ENCODE data around the gene C1GALT1C1L.
"Not testable (repeated sequence)": the region's sequence is repeated elsewhere in the genome, so short reads cannot be mapped to it uniquely, and the experiment has no call there.

DNA sequence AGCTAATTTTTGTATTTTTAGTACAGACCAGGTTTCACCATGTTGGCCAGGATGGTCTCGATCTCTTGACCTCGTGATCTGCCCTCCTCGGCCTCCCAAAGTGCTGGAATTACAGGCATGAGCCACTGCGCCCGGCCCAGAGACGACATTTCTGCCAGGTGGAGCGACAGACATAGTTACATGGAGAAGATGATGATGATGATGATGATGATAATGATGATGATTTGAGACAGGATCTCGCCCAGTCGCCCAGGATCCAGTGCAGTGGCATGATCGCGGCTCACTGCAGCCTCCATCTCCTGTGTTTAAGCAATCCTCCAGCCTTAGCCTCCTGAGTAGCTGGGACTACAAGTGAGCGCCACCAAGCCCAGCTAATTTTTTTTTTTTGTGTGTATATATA is 40.1 kb downstream of the C1GALT1C1L start:
- not testable (repeated sequence) for TF ChIP-seq EP300, POLR2AphosphoS5, POLR2A (IDR thresholded peaks at IDR 0.05)
- TF ChIP-seq, protein P1, sequence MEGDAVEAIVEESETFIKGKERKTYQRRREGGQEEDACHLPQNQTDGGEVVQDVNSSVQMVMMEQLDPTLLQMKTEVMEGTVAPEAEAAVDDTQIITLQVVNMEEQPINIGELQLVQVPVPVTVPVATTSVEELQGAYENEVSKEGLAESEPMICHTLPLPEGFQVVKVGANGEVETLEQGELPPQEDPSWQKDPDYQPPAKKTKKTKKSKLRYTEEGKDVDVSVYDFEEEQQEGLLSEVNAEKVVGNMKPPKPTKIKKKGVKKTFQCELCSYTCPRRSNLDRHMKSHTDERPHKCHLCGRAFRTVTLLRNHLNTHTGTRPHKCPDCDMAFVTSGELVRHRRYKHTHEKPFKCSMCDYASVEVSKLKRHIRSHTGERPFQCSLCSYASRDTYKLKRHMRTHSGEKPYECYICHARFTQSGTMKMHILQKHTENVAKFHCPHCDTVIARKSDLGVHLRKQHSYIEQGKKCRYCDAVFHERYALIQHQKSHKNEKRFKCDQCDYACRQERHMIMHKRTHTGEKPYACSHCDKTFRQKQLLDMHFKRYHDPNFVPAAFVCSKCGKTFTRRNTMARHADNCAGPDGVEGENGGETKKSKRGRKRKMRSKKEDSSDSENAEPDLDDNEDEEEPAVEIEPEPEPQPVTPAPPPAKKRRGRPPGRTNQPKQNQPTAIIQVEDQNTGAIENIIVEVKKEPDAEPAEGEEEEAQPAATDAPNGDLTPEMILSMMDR (IDR thresholded peaks at IDR 0.05) = not testable (repeated sequence)
